A673 (cell line): Measurements from ENCODE around the gene GPM6B. TPM values are rescaled to one million over a fixed set of nuclear protein-coding genes. Genes with fewer than 3 reads are reported as not detected.

Source experiments
- Bru-seq: library from RNA; stranded (reverse); fragments of 400-500 nt; gene quantifications from one replicate; lab custom pipeline; 2021; lab: Mats Ljungman, UMichigan
- BruChase-seq, 2 experiments: library from RNA; stranded (reverse); fragments of 400-500 nt; gene quantifications; one replicate each; lab custom pipeline; 2021; lab: Mats Ljungman, UMichigan
- BruUV-seq: library from RNA; stranded (reverse); fragments of 400-500 nt; replicated peaks from 2 replicates; lab custom pipeline; 2021; lab: Mats Ljungman, UMichigan
- CTCF ChIA-PET: fragments of 300-600 bp; sonication (Branson Sonifier 250); formaldehyde crosslinking; loops from one replicate; lab custom pipeline; 2022; ENCODE audit warnings: antibody characterized with exemption; lab: Charles Lee
- POLR2A ChIA-PET: fragments of 300-600 bp; sonication (Branson Sonifier 250); formaldehyde crosslinking; loops from one replicate; lab custom pipeline; 2022; ENCODE audit warnings: antibody characterized with exemption; ENCODE audit not compliant: low non-redundant PET; lab: Charles Lee
- DNase-seq: peaks from one replicate; pipeline ENCODE4 v3.0.0-alpha.2; 2015; ENCODE audit warnings: low spot score
- H3K27ac ChIP-seq: fragments of 200-600 bp; sonication (generic); 2 replicates; pipeline ENCODE4 v1.5.1; 2016; ENCODE audit warnings: mixed run types, low read depth, mild to moderate bottlenecking, mixed read lengths, antibody characterized with exemption, low read length; ENCODE audit not compliant: poor library complexity, severe bottlenecking
- H3K27me3 ChIP-seq: fragments of 200-600 bp; sonication (generic); replicated peaks from 2 replicates; pipeline ENCODE4 v1.6.1; 2017; ENCODE audit warnings: mixed run types, low read depth, mild to moderate bottlenecking, mixed read lengths, antibody characterized with exemption, low read length; ENCODE audit not compliant: insufficient read depth, poor library complexity
- H3K36me3 ChIP-seq: fragments of 200-600 bp; sonication (generic); 2 replicates; pipeline ENCODE4 v1.6.1; 2016; ENCODE audit warnings: mixed run types, mild to moderate bottlenecking, mixed read lengths, antibody characterized with exemption, low read length; ENCODE audit not compliant: insufficient read depth, poor library complexity, severe bottlenecking
- H3K4me1 ChIP-seq: fragments of 200-600 bp; sonication (generic); 2 replicates; pipeline ENCODE4 v1.6.1; 2017; ENCODE audit warnings: mixed run types, mild to moderate bottlenecking, mixed read lengths, antibody characterized with exemption, low read length; ENCODE audit not compliant: insufficient read depth, poor library complexity, severe bottlenecking
- H3K4me3 ChIP-seq: fragments of 200-600 bp; sonication (generic); 2 replicates; pipeline ENCODE4 v1.5.1; 2016; ENCODE audit warnings: low read depth, mixed run types, mild to moderate bottlenecking, mixed read lengths, low read length; ENCODE audit not compliant: poor library complexity, severe bottlenecking
- H3K9me3 ChIP-seq: fragments of 200-600 bp; sonication (generic); 2 replicates; pipeline ENCODE4 v1.6.1; 2016; ENCODE audit warnings: mixed run types, low read depth, mild to moderate bottlenecking, mixed read lengths, antibody characterized with exemption, low read length; ENCODE audit not compliant: poor library complexity, severe bottlenecking
- CTCF ChIP-seq: fragments of 300-800, 200-600 bp; sonication (generic); conservative IDR thresholded peaks from 2 replicates; pipeline ENCODE4 v1.5.1; 2017; ENCODE audit warnings: low read depth, mild to moderate bottlenecking, antibody characterized with exemption, low read length, moderate library complexity, mixed read lengths
- EZH2 ChIP-seq: fragments of 200-600 bp; sonication (generic); IDR thresholded peaks from 2 replicates; pipeline ENCODE4 v1.6.1; 2017; ENCODE audit warnings: borderline replicate concordance, low read depth, mild to moderate bottlenecking, mixed read lengths, antibody characterized with exemption, low read length; ENCODE audit not compliant: poor library complexity, severe bottlenecking
- intact Hi-C: fragments of 100-400 bp; cut with micrococcal nuclease; formaldehyde crosslinking; loops from one replicate; pipeline ENCODE4 v1.10.0; 2022; ENCODE audit not compliant: unreplicated experiment
- long read RNA-seq: library from polyadenylated mRNA; stranded (forward); transcript quantifications from one replicate; pipeline ENCODE4 v2.0.0, GENCODE V29; 2022
- total RNA-seq: library from RNA; stranded (reverse); gene quantifications from 2 replicates; pipeline ENCODE4 v1.2.3, GENCODE V29; 2021

The GPM6B gene
- total RNA-seq (7.6 and 9.5 TPM in 2 replicates), Bru-seq, nascent RNA (percentile 45 among the genes with signal in this experiment), BruChase-seq, experiment 1, labeled RNA remaining after a 2-hour chase (percentile 48 among the genes with signal in this experiment), BruChase-seq, experiment 2, labeled RNA remaining after a 6-hour chase (percentile 47 among the genes with signal in this experiment)
- long read RNA-seq, transcript GPM6B-205 (7 exons, 3,957 nt) = major isoform, 19 of 38 reads
- long read RNA-seq, partial matches to known transcripts = 0 of 38 reads
- long read RNA-seq, other reads (novel, unspliced or antisense) = 18 of 38 reads

DNA sequence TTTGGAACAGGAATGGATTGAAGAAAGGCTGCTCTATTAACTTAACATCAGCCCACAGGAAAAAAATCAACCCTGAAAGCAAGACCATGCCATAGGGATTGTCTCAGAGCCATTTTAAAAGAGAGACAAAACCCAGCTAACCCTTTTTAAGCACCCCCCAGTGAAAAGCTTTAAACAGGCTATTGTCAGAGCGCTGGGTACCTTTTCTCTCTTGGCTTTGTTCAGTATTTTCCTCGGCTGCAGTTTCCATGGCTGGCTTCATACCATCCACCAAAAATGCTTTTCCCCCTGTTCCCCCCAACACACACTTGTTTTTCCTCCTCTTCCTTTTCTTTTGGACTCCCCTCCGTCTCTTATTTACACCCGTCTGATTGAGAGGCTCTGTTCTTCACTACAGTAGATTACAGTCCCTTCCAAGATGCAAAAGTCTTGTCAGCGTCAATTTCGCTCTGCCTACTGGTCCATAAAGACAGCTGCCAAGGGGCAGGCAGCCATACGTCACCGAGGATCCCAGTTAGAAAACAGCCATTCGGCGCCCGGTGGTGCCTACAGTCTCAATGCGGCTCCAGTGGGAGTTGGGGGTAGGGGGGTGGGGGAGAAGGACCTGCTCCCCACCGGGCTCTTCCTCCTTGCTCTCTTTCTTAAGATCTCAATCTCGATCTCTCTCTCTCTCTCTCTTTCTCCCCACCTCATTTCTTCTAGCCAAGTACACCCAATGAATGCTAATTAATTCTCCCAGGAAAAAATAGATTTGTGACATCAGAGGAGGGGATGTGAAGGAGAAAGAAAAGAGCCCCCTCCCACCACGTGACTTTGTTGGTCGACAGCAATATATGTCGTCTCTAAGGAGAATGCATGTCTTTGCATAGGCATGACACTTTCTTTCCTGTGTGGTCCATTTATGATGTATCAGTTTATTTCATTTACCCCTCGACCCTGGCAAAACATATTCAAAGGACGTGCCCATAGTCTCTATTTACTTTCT is at the start of gene GPM6B:
GPM6B (minus strand) TSS at position 451 of the 985 bp plus-strand sequence; CDS start at position 262, 189 bp downstream.
- POLR2A ChIA-PET = no interaction called here
- DNase-seq = no peak
- Histone ChIP-seq H3K27ac (no peak within 1 kb of the TSS), H3K27me3 (peaks cover 63% of the 10 kb centered on the region), H3K9me3 (no peaks in the 10 kb centered on the region), H3K36me3 (no peaks in the 10 kb centered on the region), H3K4me1 (no peaks in the 10 kb centered on the region), H3K4me3 (no peak within 1 kb of the TSS)
- no TSS peak for BruUV-seq
- CTCF ChIA-PET = no interaction called here
- intact Hi-C loops = no loop called here
- no peak for TF ChIP-seq CTCF
- TF ChIP-seq EZH2 = no peak

DNA sequence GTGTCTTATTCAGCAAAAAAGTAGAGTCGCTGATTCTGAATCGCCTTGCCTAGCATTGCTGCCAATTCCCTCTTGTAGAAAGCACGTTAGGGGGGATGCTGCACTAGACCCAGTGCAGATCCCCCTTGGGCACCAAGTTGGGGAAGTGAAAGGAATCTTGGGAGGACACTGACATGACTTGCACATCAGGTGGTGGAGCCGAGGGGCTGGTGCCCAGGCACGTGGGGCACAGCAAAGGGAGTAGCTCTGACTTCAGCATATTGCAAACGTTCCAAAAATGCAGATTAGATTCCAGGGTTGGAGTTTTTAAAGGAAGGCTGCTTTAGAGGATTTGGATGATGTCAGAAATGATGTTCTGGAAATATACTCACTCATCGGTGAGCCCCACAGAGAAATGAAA is 47.4 kb upstream of the GPM6B start:
- intact Hi-C loops = no loop called here
- Histone ChIP-seq H3K4me3 (no peak overlapping the region), H3K9me3 (no peaks in the 10 kb centered on the region), H3K4me1 (no peaks in the 10 kb centered on the region), H3K27ac (no peak overlapping the region), H3K27me3 (peaks cover 5% of the 10 kb centered on the region), H3K36me3 (no peaks in the 10 kb centered on the region)
- DNase-seq = no peak
- ChIA-PET CTCF (no interaction called here), POLR2A (no interaction called here)
- no TSS peak for BruUV-seq
- TF ChIP-seq EZH2 (no peak), CTCF (no peak)

GRCh38 chrX:13863324-13863723 is 46.4 kb upstream of the GPM6B start:
- H3K36me3 ChIP-seq = no peaks in the 10 kb centered on the region
- intact Hi-C loops = no loop called here
- no peak overlapping the region for H3K4me3 ChIP-seq
- TF ChIP-seq CTCF = no peak
- no peak for TF ChIP-seq EZH2
- no peaks in the 10 kb centered on the region for H3K4me1 ChIP-seq
- no peak for DNase-seq
- no peaks in the 10 kb centered on the region for H3K9me3 ChIP-seq
- no peaks in the 10 kb centered on the region for H3K27me3 ChIP-seq
- ChIA-PET POLR2A (no interaction called here), CTCF (no interaction called here)
- H3K27ac ChIP-seq = no peak overlapping the region
- BruUV-seq = no TSS peak
